Amygdala (tissue), 56 donors: ENCODE results near the gene SEMA5B.

Source experiments
- DNase-seq, 56 donors: peaks; one replicate each; lab custom pipeline; 2025; lab: John Stamatoyannopoulos, UW

The SEMA5B gene

GRCh38 chr3:122931636-122932035 lies 95.9 kb downstream of the SEMA5B start:
- DNase-seq = no peak

- DNase-seq = no peak
These were observed 97.2 kb downstream of the SEMA5B start for GRCh38 chr3:122930063-122930997.

- no peak for DNase-seq
These were observed 98.1 kb downstream of the SEMA5B start for GRCh38 chr3:122929188-122930062.

GRCh38 chr3:122928396-122929187 lies 99.0 kb downstream of the SEMA5B start:
- no peak for DNase-seq

GRCh38 chr3:122927726-122928125 lies 99.8 kb downstream of the SEMA5B start:
- no peak for DNase-seq

- DNase-seq = no peak
These were observed 100.8 kb downstream of the SEMA5B start for GRCh38 chr3:122926811-122927210.

- DNase-seq = no peak
These were observed 101.2 kb downstream of the SEMA5B start for GRCh38 chr3:122926322-122926721.

- no peak for DNase-seq
These were observed 101.8 kb downstream of the SEMA5B start for GRCh38 chr3:122925756-122926155.

GRCh38 chr3:122924056-122924455 lies 103.5 kb downstream of the SEMA5B start:
- DNase-seq = no peak

GRCh38 chr3:122923611-122924010 lies 104.0 kb downstream of the SEMA5B start:
- no peak for DNase-seq

GRCh38 chr3:122921791-122922651 lies 105.5 kb downstream of the SEMA5B start:
- DNase-seq = no peak

- DNase-seq = no peak
These were observed 106.6 kb downstream of the SEMA5B start for GRCh38 chr3:122920986-122921385.

- no peak for DNase-seq
These were observed 108.3 kb downstream of the SEMA5B start for GRCh38 chr3:122919291-122919610.

- DNase-seq = no peak
These were observed 108.8 kb downstream of the SEMA5B start for GRCh38 chr3:122918576-122919290.

- no peak for DNase-seq
These were observed 110.2 kb downstream of the SEMA5B start for GRCh38 chr3:122917412-122917811.

GRCh38 chr3:122916580-122916979 lies 111.0 kb downstream of the SEMA5B start:
- no peak for DNase-seq

- DNase-seq = no peak
These were observed 111.5 kb downstream of the SEMA5B start for GRCh38 chr3:122916084-122916483.

GRCh38 chr3:122915300-122916055 lies 112.1 kb downstream of the SEMA5B start:
- DNase-seq = no peak
